ENCODE results near the gene CARMIL1. TPM values are rescaled to one million over a fixed set of nuclear protein-coding genes. Genes with fewer than 3 reads are reported as not detected.

Gene CARMIL1
- total and polyA plus RNA-seq, 2 of the 8 experiments (the other 6 are each of a cell fraction or from before 2014, with no cell fraction given), result 20.3 to 40.4 TPM

DNA sequence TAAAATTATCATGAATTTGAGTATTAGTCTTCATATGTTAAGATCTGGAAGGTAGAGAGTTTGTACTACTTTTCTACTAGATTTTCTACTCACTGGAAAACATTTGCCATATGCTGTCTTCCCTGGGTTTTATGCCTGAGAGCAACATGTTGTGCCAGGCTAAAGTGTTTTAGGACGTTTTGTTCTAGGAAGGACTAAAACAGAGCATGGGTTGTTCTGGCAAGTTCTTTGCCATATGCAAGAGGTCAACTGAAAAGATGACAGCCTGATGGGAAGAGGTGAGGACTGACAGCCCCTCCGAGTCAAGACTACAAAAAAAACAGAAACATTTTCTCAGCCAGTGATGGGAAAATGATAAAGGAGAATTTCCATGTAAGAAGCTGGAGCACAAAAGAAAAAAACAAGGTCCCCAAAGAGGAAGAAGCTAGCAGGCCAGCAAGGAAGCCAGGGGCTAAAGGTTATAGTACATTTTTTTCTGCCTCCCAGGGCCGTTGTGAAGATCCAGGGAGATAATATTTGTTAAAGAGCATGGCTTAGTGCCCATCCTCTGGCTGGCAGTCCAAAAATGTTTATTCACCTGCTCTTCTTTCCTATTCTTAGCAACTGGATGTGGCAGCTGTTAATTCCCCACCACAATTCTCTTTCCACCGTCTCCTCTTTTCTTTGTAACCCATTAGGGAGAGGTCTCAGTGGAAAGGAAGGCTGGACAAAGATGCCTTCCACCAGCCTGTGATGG, 380.6 kb downstream of the CARMIL1 start (continued):
- TF ChIP-seq NRF1 (IDR thresholded peaks at IDR 0.05; ENCODE audit: low read depth, low read length) (no peak), CHD7 (IDR thresholded peaks at IDR 0.05; ENCODE audit: insufficient replicate concordance, low read length) (no peak), SRF (IDR thresholded peaks at IDR 0.05; ENCODE audit: low read depth, low read length) (no peak), TEAD4 (IDR thresholded peaks at IDR 0.05; ENCODE audit: low read depth, low read length) (no peak), EP300 (IDR thresholded peaks at IDR 0.05; ENCODE audit: borderline replicate concordance in 1 of 2, low read depth in 2 of 2, low read length in 2 of 2) (no peak), POLR2A (IDR thresholded peaks at IDR 0.05; ENCODE audit: control extremely low read depth in 1 of 2, low read depth in 2 of 2, low read length in 2 of 2) (no peak)

All from H1 (cell line).